HEK293 (cell line): ENCODE data around the gene CCL16.

Source experiments
- HOXD13 ChIP-seq: sonication (generic); formaldehyde crosslinking; IDR thresholded peaks from 2 replicates; pipeline ENCODE4 v1.8.0; 2022; ENCODE audit warnings: missing genetic modification reagents, borderline replicate concordance
- ZBTB10 ChIP-seq: fragments of 450-650 bp; formaldehyde crosslinking; IDR thresholded peaks from 2 replicates; pipeline ENCODE4 v1.5.1; 2016; ENCODE audit warnings: missing biosample characterization, missing genetic modification characterization
- ZBTB11 ChIP-seq: fragments of 450-650 bp; formaldehyde crosslinking; conservative IDR thresholded peaks from 2 replicates; pipeline ENCODE4 v1.5.1; 2016; ENCODE audit warnings: low read depth, missing biosample characterization, missing genetic modification characterization
- ZEB2 ChIP-seq: fragments of 450-650 bp; formaldehyde crosslinking; IDR thresholded peaks from 2 replicates; pipeline ENCODE4 v1.5.1; 2016; ENCODE audit warnings: missing biosample characterization, missing genetic modification characterization
- ZFP41 ChIP-seq: fragments of 450-650 bp; formaldehyde crosslinking; IDR thresholded peaks from 2 replicates; pipeline ENCODE4 v1.5.1; 2016; ENCODE audit warnings: missing biosample characterization, missing genetic modification characterization, borderline replicate concordance
- ZNF155 ChIP-seq: fragments of 450-650 bp; formaldehyde crosslinking; IDR thresholded peaks from 2 replicates; pipeline ENCODE4 v1.5.1; 2016; ENCODE audit warnings: missing biosample characterization, missing genetic modification characterization
- ZNF24 ChIP-seq: fragments of 450-650 bp; formaldehyde crosslinking; IDR thresholded peaks from 2 replicates; pipeline ENCODE4 v1.5.1; 2016; ENCODE audit warnings: missing biosample characterization, missing genetic modification characterization
- ZNF26 ChIP-seq: fragments of 450-650 bp; formaldehyde crosslinking; IDR thresholded peaks from 2 replicates; pipeline ENCODE4 v1.5.1; 2016; ENCODE audit warnings: missing biosample characterization, missing genetic modification characterization
- ZNF518A ChIP-seq: fragments of 450-650 bp; formaldehyde crosslinking; conservative IDR thresholded peaks from 2 replicates; pipeline ENCODE4 v1.5.1; 2016; ENCODE audit warnings: low read depth, missing biosample characterization, missing genetic modification characterization
- ZNF548 ChIP-seq: fragments of 450-650 bp; formaldehyde crosslinking; IDR thresholded peaks from 2 replicates; pipeline ENCODE4 v1.5.1; 2016; ENCODE audit warnings: missing biosample characterization, missing genetic modification characterization
- ZSCAN16 ChIP-seq: fragments of 450-650 bp; formaldehyde crosslinking; IDR thresholded peaks from 2 replicates; pipeline ENCODE4 v1.5.1; 2016; ENCODE audit warnings: missing biosample characterization, missing genetic modification characterization
- TF ChIP-seq, protein P1 (sequence below): fragments of 450-650 bp; formaldehyde crosslinking; IDR thresholded peaks from 2 replicates; pipeline ENCODE4 v1.5.1; 2016; ENCODE audit warnings: missing biosample characterization, missing genetic modification characterization

CCL16 gene

GRCh38 chr17:36008998-36009665, 27.8 kb upstream of the CCL16 start (continued):
- TF ChIP-seq ZNF518A (tag by site-specific recombination) (no peak), ZNF548 (tag by site-specific recombination) (no peak), HOXD13 (CRISPR knock-in tag) (no peak), ZSCAN16 (no peak), ZNF24 (no peak), ZBTB10 (tag by site-specific recombination) (no peak), ZNF155 (tag by site-specific recombination) (no peak), ZEB2 (no peak), ZNF26 (no peak), ZBTB11 (no peak), ZFP41 (tag by site-specific recombination) (no peak)
- TF ChIP-seq, protein P1, sequence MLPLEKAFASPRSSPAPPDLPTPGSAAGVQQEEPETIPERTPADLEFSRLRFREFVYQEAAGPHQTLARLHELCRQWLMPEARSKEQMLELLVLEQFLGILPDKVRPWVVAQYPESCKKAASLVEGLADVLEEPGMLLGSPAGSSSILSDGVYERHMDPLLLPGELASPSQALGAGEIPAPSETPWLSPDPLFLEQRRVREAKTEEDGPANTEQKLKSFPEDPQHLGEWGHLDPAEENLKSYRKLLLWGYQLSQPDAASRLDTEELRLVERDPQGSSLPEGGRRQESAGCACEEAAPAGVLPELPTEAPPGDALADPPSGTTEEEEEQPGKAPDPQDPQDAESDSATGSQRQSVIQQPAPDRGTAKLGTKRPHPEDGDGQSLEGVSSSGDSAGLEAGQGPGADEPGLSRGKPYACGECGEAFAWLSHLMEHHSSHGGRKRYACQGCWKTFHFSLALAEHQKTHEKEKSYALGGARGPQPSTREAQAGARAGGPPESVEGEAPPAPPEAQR (tag by site-specific recombination) = no peak
